NCI-H510A (cell line): ENCODE results near the gene OPCML.
"Not testable (repeated sequence)": the region's sequence is repeated elsewhere in the genome, so short reads cannot be mapped to it uniquely, and the experiment has no call there.

ENCODE experiments used
- DNase-seq: peaks from one replicate; lab custom pipeline; 2025; lab: John Stamatoyannopoulos, UW

The OPCML gene

DNA sequence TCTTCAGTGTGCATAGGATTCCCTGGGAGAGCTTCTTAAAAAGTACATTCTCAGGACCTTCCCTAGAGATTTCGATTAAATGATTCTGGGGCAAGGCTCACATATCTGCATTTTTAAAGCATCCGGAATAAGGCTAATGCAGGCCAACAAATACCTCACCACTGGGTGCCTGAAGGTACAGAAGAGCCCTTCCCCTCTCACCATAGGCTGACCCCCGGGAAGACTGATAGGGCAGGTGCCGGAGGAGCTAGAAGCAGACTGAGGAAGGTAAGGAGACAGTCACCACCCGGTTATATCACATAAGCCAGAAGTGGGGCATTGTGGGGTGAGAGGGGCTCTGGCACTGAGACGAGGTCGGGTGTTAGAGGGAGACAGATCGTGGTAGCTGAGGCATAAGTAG lies 1102.6 kb downstream of the OPCML start:
- DNase-seq = no peak

DNA sequence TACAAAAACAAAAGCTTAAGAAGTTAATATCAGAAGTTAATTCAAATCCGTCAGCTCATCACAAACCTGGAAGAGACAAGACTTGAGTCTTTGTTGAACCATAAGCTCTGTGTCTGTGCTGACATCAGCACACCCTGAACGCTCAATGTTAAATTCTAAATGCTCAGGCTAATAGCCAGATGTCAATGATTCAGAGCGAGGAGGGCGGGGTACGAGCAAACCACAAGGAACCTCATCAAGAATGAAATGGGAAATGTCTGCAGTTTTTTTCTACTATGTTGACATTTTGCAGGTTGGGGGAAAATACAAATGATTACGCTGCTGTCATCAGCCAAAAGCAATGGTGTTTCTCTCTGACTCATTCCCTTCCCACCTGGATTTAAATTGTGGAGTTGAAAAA lies 1104.7 kb downstream of the OPCML start:
- DNase-seq = no peak

DNA sequence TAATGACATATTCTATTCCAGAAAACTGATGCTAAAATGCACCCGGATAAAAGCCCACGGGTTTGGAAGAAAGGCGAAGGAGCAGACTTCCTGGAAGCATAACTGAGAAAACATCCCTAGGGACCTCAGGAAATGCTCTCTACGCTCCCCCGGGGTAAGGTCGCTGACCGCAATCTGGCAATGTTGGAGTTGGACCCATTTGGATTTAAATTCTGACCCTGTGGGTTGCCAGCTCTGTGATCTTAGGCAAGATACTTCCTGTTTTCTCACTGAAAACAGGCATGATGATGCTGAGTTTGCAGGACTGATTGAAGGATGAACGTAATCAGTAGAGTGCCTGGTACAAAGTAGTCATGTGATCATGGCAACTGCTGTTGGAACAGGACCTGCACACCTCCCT lies 1107.9 kb downstream of the OPCML start:
- no peak for DNase-seq

DNA sequence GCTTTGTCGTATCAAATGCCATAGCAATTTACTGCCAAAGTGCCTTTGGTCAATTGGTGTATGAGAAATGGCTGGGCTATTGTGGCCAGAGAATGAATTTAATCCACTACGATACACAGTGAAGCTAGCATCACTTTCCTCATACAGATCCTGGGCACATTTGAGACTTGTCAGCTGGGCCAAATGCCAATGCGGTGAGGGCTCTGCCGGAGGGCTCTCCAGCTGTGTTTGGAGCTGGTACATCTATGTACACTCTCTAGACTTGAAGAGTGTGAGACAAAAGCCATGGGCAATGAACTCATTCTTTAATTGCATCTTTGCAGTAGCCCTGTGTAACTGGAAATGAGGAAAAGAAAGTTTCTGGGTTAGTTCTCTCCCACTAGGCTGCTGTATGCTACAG lies 1109.0 kb downstream of the OPCML start:
- DNase-seq = peak; percentile 89

DNA sequence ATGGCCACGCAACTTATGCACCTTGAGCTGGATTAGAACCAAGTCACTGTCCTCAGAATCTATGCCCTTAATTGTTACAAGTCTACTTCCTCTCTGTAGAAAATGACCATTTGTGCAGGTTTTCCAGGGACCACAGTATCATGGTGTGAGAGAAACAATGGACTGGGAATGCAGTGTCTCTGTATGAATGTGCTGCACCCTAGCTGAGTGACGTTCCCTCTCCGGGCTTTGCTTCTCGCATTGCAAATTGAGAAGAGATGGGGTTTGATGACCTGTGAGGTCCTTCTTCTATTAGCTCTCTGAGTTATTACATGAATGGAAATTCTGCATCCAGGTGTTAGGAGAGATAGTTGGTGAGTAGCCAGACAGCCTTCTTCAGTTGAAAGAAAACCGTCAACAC lies 1109.6 kb downstream of the OPCML start:
- peak; percentile 43 for DNase-seq

DNA sequence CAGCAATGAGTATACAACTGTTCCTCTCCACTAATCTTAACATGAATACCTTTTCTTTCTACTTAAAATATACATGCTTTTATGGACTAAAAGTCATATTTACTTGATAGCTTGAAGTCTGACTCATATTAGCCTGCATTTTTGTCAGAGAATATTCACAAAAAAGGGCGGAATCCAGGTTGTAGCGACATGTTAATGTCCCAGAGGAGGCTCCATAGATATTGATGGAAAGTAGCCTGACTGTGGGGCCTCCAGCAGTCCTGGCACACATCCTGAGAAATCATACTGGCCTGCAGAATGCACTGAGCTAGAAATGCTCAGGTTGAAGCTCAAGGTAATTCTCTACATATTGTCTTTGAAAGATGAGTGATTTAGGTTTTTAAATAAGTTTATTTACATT lies 1110.7 kb downstream of the OPCML start:
- DNase-seq = no peak

DNA sequence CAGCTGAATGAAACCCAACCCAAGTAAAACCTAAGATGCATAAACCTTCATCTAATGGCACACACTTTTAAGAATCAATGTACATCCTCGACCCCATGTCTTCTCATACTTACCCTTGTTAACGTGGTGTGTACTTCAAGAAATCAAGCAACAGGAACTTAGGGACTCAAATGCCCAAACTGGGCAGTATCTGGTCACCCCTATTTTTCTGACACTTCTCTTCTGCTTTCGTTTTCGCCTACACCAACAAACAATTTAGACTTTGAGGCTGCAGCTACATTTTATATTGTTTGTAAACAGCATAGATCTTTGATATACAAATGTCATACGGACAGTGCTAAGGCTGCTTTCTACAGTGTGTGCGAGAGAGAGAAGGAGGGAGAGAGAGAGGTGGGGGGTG lies 1117.8 kb downstream of the OPCML start:
- DNase-seq = no peak

DNA sequence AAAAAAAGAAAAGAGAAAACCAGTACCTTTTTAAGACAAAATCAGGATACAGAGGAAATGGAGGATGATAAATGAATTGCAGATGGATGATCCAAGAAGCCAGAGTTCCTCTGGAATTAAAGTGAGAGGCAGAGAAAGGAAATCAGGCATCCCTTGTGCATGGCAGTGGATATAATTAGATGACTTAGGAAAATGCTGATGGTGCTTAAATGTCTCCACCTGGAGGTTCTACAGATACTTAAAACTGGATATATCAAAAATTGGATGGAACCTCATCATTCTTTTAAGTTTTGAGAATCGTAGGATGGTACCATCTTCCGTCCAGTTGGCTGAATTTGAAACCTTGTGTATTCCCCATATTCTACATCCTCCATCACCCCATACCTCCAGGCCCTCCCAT lies 1121.9 kb downstream of the OPCML start:
- DNase-seq = no peak

DNA sequence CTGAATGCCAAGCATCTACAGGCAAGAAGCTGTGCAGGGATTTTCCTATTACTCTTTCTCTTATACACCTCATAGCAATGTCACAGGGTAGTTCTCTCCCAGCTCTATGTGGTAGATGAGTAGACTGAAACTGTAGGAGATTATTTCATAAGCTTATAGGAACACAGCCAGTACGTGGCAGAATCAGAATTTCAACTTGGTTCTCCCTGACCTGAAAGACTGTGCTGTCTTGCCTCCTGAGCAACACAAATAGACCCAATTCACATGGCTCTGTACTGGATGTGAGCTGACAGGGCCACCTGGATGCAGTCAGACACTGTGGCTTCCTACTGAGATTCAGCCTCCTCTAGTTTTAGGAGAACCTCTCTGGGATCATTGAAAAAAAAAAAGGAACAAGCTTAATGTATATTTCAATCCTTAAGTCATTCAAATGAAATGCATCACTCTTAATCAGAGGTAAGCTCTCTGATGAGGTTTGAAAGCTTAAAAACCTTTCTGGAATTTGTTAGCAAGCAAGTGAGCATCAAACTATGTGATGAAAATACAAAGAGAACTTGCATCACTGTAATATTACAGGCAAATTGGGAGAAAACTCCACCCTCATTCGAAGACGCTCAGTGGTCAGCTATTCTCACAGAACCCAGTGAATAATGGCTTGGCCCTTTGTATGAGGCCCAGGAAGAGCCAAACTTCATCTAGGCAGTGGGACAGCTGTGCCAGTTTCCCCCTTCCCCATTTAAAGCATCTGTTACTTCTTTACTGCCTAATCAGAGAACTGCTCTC lies 1122.5 kb downstream of the OPCML start:
- DNase-seq = no peak

DNA sequence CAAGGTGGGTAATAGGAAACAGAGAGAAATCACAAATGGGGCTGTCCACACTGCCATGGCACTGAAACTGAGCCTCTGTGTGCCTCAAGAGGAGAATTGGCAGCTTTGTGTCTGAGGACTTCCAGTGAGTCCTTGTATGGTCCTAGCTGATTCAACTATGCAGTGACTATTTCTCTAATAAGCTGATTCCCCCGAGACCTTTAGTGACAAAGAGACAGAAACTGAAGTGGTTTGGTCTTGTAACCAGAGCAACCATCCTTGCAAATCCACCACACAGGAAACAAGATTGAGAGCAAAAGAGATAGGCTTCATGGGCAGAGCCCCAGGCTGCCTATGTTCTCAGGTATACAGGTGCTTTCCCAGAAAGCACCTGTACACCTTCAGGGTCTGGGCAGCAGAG lies 1123.4 kb downstream of the OPCML start:
- peak; percentile 55 for DNase-seq

DNA sequence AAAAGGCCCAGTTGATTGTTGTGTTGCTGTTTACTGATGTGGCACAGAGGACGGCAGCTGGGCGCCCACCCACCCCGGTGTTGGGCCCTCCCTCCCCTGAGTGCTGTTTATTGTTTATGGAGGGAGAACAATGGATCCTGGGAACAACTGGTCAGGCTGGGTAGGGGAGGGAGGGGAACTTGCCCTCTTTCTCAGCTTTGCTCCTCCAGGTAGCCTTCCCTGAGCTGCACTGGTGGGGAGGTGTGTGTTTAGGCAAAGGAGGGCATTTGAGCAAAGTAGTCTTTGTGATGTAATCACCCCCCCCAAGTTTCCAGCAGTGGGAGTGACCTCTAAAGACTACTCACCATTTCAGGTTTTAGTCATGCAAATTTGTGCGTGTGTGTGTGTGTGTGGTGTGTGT lies 1126.6 kb downstream of the OPCML start:
- peak; percentile 70 for DNase-seq

DNA sequence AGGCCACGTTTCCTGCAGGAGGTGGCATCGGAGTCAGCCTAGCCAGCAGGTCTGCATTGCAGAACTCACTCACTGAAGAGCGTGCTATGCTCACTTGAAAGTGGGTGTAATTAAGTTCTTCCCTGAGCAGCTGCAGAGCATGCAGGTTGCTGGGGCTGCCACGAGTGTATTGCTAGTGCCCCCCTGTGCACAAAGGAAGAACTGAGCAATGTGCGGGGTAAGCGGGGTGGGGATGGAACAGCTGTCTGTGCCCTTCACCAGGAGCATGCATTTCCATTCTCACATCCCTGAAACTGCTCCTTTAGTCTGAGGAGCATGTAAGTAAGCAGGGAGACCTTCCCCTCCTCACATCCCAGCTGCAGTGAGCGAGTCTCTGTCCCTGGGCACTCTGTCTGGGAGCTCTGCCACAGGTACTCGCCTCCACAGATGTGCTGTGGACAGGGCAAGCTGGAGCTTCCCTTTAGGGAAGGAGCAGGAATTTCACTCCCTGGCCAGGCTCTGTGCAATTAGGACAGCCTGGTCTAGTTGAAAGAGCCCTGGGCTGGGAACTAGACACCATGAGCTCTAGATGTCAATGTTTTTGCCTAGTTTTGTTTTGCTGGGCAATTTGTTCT lies 1130.1 kb downstream of the OPCML start:
- peak; percentile 96 for DNase-seq

DNA sequence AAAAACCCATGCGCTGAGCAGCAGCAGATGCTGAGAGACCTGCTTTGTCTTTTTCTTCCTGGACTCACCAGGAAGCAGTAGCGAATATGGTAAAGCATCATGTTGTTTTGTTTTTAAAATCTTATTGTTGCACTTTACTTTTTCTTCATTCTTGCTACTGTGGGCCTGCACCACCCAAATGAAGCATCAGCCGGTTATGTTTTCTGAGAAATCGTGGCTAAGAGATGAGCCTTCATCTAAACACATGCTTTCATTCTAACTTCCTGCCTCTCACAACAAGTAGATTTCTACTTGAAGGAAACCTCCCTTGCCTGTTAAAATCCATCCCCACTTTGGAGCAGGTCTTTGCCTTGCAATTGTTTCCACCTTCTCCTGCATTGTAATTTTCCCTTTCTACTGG lies 1136.0 kb downstream of the OPCML start:
- no peak for DNase-seq

DNA sequence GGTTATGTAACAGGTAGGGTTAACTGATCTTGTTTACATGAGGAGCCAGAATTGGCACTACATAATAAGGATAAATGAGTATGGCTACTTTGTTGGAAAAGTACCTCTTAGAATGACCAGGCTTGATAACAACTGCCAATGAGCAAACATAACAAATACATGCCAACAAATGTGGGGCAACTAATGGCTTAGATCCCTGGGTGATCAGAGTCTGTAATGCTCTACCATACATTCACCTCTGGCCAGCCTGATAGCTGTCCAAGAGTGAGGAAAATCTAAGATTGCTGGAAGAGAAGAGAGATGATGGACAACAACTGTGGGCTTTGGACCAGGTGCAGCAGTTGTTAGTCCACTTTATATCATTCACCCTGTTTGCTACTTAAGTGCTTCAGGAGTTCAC lies 1136.9 kb downstream of the OPCML start:
- DNase-seq = no peak

DNA sequence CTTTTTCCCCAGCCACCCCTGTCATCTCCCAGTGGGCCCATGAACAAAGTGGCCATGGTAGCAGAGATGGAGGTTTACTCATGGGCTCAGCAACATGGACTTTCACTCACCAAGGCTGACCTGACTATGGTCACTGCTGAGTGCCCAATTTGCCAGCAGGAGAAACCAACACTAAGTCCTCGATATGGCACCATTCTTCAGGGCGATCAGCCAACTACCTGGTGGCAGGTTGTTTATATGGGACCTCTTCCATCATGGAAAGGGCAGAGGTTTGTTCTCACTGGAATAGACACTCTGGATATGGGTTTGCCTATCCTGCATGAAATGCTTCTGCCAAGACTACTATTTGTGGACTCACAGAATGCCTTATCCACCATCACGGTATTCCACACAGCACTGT lies 1152.8 kb downstream of the OPCML start:
- DNase-seq = no peak

DNA sequence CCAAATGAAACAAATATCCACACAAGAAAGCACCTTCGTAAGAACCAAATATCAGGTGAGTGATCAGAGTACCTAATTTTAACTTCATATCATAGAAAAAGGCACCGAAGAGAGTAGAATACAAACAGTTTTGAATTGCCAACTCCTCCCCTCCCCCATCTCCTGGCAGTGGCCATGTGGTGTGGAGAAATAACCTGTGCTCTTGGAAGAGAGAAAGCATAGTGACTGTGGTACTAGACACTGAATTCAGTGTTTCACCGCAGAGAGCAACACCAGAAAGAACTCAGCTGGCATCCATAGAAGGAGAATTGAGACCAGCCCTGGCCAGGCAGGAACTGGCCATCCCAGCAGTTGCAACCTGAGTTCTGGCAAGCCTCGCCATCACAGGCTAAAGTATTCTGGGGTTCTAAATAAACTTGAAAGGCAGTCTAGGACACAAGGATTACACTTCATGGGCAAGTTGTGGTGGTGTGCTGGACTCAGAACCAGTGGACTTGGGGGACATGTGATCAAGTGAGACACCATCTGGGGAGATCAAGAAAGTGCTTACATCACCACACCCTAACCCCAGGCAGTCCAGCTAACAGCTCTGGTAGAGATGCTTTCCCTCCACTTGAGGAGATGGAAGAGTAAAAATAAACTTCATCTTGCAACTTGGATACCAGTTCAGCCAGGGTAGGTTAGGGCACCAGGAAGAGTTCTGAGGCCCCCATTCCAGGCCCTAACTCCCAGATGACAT lies 1158.7 kb downstream of the OPCML start:
- DNase-seq = no peak

DNA sequence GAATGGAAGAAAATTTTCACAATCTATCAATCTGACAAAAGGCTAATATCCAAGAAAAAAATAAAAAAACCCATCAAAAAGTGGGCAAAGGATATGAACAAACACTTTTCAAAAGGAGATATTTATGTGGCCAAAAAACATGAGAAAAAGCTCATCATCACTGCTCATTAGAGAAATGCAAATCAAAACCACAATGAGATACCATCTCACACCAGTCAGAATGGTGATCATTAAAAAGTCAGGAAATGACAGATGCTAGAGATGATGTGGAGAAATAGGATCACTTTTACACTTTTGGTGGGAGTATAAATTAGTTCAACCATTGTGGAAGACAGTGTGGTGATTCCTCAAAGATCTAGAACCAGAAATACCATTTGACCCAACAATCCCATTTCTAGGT lies 1162.2 kb downstream of the OPCML start:
- DNase-seq = not testable (repeated sequence)

DNA sequence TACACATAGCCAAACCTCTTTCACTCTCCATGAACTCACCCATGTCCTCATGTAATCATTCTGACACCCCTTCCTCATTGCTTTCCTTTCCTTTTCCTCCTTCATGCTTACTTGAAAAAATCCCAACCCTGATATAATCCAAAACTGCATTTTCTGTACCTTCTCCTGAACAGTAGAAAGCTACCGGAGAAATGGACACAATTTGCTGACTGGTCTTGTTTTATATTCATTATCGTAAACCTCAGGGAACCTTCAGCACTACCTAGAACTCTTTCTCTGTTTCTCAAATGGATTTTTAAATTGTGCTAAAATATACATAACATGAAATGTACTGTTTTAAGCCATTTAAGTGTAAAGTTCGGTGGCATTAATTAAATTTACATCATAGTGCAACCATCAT lies 1165.0 kb downstream of the OPCML start:
- DNase-seq = no peak

DNA sequence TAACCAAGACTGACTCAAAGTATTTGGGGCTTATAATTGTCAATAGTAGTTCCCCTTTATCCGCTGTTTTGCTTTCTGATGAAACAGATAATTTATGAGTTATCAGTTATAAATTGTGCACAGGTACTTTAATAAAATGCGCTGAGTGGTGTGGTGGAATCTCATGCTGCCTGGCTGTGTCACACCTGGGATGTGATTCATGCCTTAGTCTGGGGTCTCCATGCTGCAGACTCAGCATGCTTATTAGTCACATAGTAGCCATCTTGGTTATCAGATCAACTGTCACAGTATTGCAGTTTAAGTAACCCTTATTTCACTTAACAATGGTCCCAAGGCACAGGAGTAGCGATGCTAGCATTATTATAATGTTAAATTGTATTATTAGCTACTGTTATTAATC lies 1166.7 kb downstream of the OPCML start:
- no peak for DNase-seq
